H1 (cell line): ENCODE measurements around the gene PHACTR1. TPM values are rescaled to one million over a fixed set of nuclear protein-coding genes. Genes with fewer than 3 reads are reported as not detected.

Source experiments
- CTCF ChIA-PET: fragments of 300-600 bp; sonication (Branson Sonifier 250); formaldehyde crosslinking; loops from one replicate; lab custom pipeline; 2021; ENCODE audit not compliant: partially characterized antibody; lab: Charles Lee
- POLR2A ChIA-PET: fragments of 300-600 bp; sonication (Branson Sonifier 250); formaldehyde crosslinking; loops from one replicate; lab custom pipeline; 2021; ENCODE audit warnings: inconsistent platforms; ENCODE audit not compliant: partially characterized antibody; lab: Charles Lee
- DNase-seq, 2 experiments: peaks; one replicate each; pipeline versions ENCODE4 v3.0.0 to v3.0.0-alpha.2; 2010 to 2022; ENCODE audit warnings: low spot score in 2 of 2, low read depth in 1 of 2, mixed read lengths in 1 of 2
- FAIRE-seq: peaks from 2 replicates; lab custom pipeline; 2011; peaks lifted over from hg19 to GRCh38; lab: Jason Lieb, UNC
- H2AFZ ChIP-seq: 2 replicates; pipeline ENCODE4 v1.8.1; 2012; ENCODE audit warnings: low read length, inconsistent platforms
- H2AK5ac ChIP-seq: 2 replicates; pipeline ENCODE4 v1.6.1; 2013; ENCODE audit warnings: low read depth, low read length
- H2BK120ac ChIP-seq: replicated peaks from 2 replicates; pipeline ENCODE3; 2013; ENCODE audit warnings: low read depth, low read length, inconsistent platforms
- H2BK12ac ChIP-seq: 2 replicates; pipeline ENCODE4 v1.6.1; 2013; ENCODE audit warnings: low read depth, low read length
- H2BK15ac ChIP-seq: 2 replicates; pipeline ENCODE4 v1.6.1; 2013; ENCODE audit warnings: low read length
- H2BK20ac ChIP-seq: 2 replicates; pipeline ENCODE4 v1.6.1; 2013; ENCODE audit warnings: low read length
- H2BK5ac ChIP-seq: 2 replicates; pipeline ENCODE4 v1.6.1; 2013; ENCODE audit warnings: low read depth, low read length
- H3K14ac ChIP-seq: 2 replicates; pipeline ENCODE4 v1.6.1; 2013; ENCODE audit warnings: inconsistent platforms; ENCODE audit not compliant: insufficient read length
- H3K18ac ChIP-seq: 2 replicates; pipeline ENCODE4 v1.6.1; 2013; ENCODE audit warnings: low read length; ENCODE audit errors: extremely low read depth
- H3K23ac ChIP-seq: 2 replicates; pipeline ENCODE4 v1.6.1; 2013; ENCODE audit warnings: inconsistent platforms; ENCODE audit not compliant: insufficient read length
- H3K23me2 ChIP-seq: 2 replicates; pipeline ENCODE4 v1.6.1; 2013; ENCODE audit warnings: low read depth, low read length
- H3K27ac ChIP-seq: 2 replicates; pipeline ENCODE4 v1.6.1; 2011; ENCODE audit warnings: low read depth, low read length, inconsistent platforms
- H3K27me3 ChIP-seq, 4 experiments: replicated peaks in 1 of 4; 1 replicate in 1 of 4; 2 replicates in 3 of 4; pipeline versions ENCODE4 v1.6.1 to v1.8.1; 2011 to 2013; ENCODE audit warnings: low read length in 3 of 4, mild to moderate bottlenecking in 3 of 4, inconsistent platforms in 2 of 4, mixed read lengths in 2 of 4, moderate library complexity in 1 of 4; ENCODE audit not compliant: control insufficient read depth in 3 of 4, insufficient read depth in 3 of 4; ENCODE audit errors: extremely low read depth in 1 of 4
- H3K36me3 ChIP-seq, 4 experiments: 2 replicates each; pipeline versions ENCODE4 v1.6.1 to v1.8.1; 2011 to 2013; ENCODE audit warnings: mild to moderate bottlenecking in 4 of 4, low read length in 3 of 4, moderate library complexity in 2 of 4, control low read depth in 1 of 4, inconsistent platforms in 1 of 4; ENCODE audit not compliant: insufficient read depth in 4 of 4, control insufficient read depth in 2 of 4
- H3K4ac ChIP-seq: replicated peaks from 2 replicates; pipeline ENCODE3; 2013; ENCODE audit warnings: low read length, low read depth, mixed read lengths, inconsistent platforms; ENCODE audit not compliant: insufficient read length
- H3K4me1 ChIP-seq, 4 experiments: replicated peaks in 1 of 4; 1 replicate in 1 of 4; 2 replicates in 3 of 4; pipeline versions ENCODE4 v1.6.1 to v1.8.1; 2011 to 2013; ENCODE audit warnings: low read length in 3 of 4, inconsistent platforms in 2 of 4, mixed read lengths in 1 of 4; ENCODE audit not compliant: insufficient read depth in 4 of 4, control insufficient read depth in 3 of 4
- H3K4me2 ChIP-seq, 2 experiments: 2 replicates each; pipeline versions ENCODE4 v1.6.1 to v1.8.1; 2011 to 2013; ENCODE audit warnings: low read depth in 2 of 2, low read length in 2 of 2, control low read depth in 1 of 2, inconsistent platforms in 1 of 2, mild to moderate bottlenecking in 1 of 2; ENCODE audit not compliant: insufficient read depth in 1 of 2
- H3K4me3 ChIP-seq, 4 experiments: fragments of 200-600, 300-600 bp in 1 of 4; sonication (generic), shearing (Covaris generic), sonication (Bioruptor Twin) in 1 of 4; 2 replicates each; pipeline versions ENCODE4 v1.5.1 to v1.8.1; 2011 to 2016; ENCODE audit warnings: low read length in 4 of 4, low read depth in 3 of 4, control low read depth in 2 of 4, inconsistent platforms in 2 of 4, mild to moderate bottlenecking in 2 of 4, mixed read lengths in 1 of 4, moderate library complexity in 1 of 4; ENCODE audit not compliant: insufficient read depth in 2 of 4; ENCODE audit errors: extremely low read depth in 1 of 4
- H3K56ac ChIP-seq: replicated peaks from 2 replicates; pipeline ENCODE3; 2013; ENCODE audit warnings: low read depth, mild to moderate bottlenecking, mixed read lengths, low read length, inconsistent platforms; ENCODE audit not compliant: insufficient read length
- H3K79me1 ChIP-seq: 2 replicates; pipeline ENCODE4 v1.6.1; 2013; ENCODE audit warnings: low read depth, low read length, control low read depth
- H3K79me2 ChIP-seq, 2 experiments: 2 replicates each; pipeline versions ENCODE4 v1.6.1 to v1.8.1; 2012 to 2013; ENCODE audit warnings: low read length in 2 of 2, mild to moderate bottlenecking in 2 of 2, inconsistent platforms in 1 of 2; ENCODE audit not compliant: insufficient read depth in 2 of 2, control insufficient read depth in 1 of 2
- H3K9ac ChIP-seq, 4 experiments: replicated peaks in 1 of 4; 1 replicate in 1 of 4; 2 replicates in 3 of 4; pipeline versions ENCODE4 v1.6.1 to v1.8.1; 2011 to 2013; ENCODE audit warnings: low read depth in 3 of 4, low read length in 3 of 4, control low read depth in 2 of 4, mild to moderate bottlenecking in 2 of 4, moderate library complexity in 2 of 4, inconsistent platforms in 1 of 4; ENCODE audit errors: extremely low read depth in 1 of 4
- H3K9me3 ChIP-seq, 2 experiments: 2 replicates each; pipeline versions ENCODE4 v1.6.1 to v1.8.1; 2012 to 2013; ENCODE audit warnings: mild to moderate bottlenecking in 2 of 2, moderate library complexity in 2 of 2, control low read depth in 1 of 2, inconsistent platforms in 1 of 2, low read depth in 1 of 2, low read length in 1 of 2, mixed read lengths in 1 of 2; ENCODE audit not compliant: insufficient read depth in 2 of 2
- H4K20me1 ChIP-seq, 2 experiments: replicated peaks in 1 of 2; 2 replicates each; pipeline versions ENCODE3 to v1.8.1; 2011 to 2013; ENCODE audit warnings: inconsistent platforms in 2 of 2, low read length in 2 of 2, mild to moderate bottlenecking in 1 of 2; ENCODE audit not compliant: insufficient read depth in 2 of 2, control insufficient read depth in 1 of 2
- H4K5ac ChIP-seq: 2 replicates; pipeline ENCODE4 v1.6.1; 2013; ENCODE audit warnings: low read length, low read depth, mixed read lengths, inconsistent platforms; ENCODE audit not compliant: insufficient read length
- H4K8ac ChIP-seq: 2 replicates; pipeline ENCODE4 v1.8.0; 2013; ENCODE audit warnings: mild to moderate bottlenecking, moderate library complexity, low read length, inconsistent platforms; ENCODE audit not compliant: insufficient read depth; ENCODE audit errors: extremely low read depth
- H4K91ac ChIP-seq: replicated peaks from 2 replicates; pipeline ENCODE3; 2013; ENCODE audit warnings: low read length, mixed read lengths, inconsistent platforms; ENCODE audit not compliant: insufficient read length
- BRCA1 ChIP-seq: IDR thresholded peaks from 2 replicates; pipeline ENCODE4 v1.6.1; 2012; ENCODE audit warnings: low read depth, low read length, improper control_type of control experiment
- CTBP2 ChIP-seq: IDR thresholded peaks from 2 replicates; pipeline ENCODE4 v1.7.0; 2011; ENCODE audit warnings: borderline replicate concordance, mild to moderate bottlenecking, moderate library complexity, mixed read lengths, low read length; ENCODE audit not compliant: insufficient read depth, insufficient read length
- EGR1 ChIP-seq: IDR thresholded peaks from 2 replicates; pipeline ENCODE4 v1.6.1; 2011; ENCODE audit warnings: low read depth, low read length, borderline replicate concordance
- EP300 ChIP-seq, 2 experiments: IDR thresholded peaks; 1 replicate in 1 of 2; 2 replicates in 1 of 2; pipeline ENCODE4 v1.6.1; 2011 to 2012; ENCODE audit warnings: low read depth in 2 of 2, low read length in 2 of 2, mild to moderate bottlenecking in 2 of 2, borderline replicate concordance in 1 of 2, inconsistent platforms in 1 of 2, moderate library complexity in 1 of 2
- SIRT6 ChIP-seq: IDR thresholded peaks from one replicate; pipeline ENCODE4 v1.7.1; 2012; ENCODE audit warnings: low read length, inconsistent platforms
- SRF ChIP-seq: IDR thresholded peaks from 2 replicates; pipeline ENCODE4 v1.6.1; 2011; ENCODE audit warnings: mild to moderate bottlenecking, low read depth, low read length, moderate library complexity
- TAF7 ChIP-seq: optimal IDR thresholded peaks from 2 replicates; pipeline ENCODE3; 2011; ENCODE audit warnings: low read depth, mild to moderate bottlenecking, inconsistent platforms, low read length, moderate library complexity, borderline replicate concordance
- WGBS, 2 experiments: shearing (Covaris generic) in 1 of 2; methylation state at CpG; one replicate each; pipeline versions ENCODE4 v1.1.6 to v1.1.7; 2013 to 2015; ENCODE audit warnings: low lambda C conversion rate in 2 of 2, mixed read lengths in 2 of 2, inconsistent platforms in 1 of 2, low coverage in 1 of 2, missing lambda C conversion rate in 1 of 2; ENCODE audit not compliant: insufficient replicate concordance in 2 of 2, insufficient coverage in 1 of 2, insufficient read length in 1 of 2; ENCODE audit errors: extremely low coverage in 1 of 2, missing lambda C conversion rate in 1 of 2; 5-methylcytosine and 5-hydroxymethylcytosine counted together
- polyA plus RNA-seq, 7 experiments: library from polyadenylated mRNA; depleted of rRNA in 3 of 7; stranded (reverse) in 5 of 7; unstranded in 2 of 7; fragments of >200 nt in 5 of 7; fragments of 200-250 nt in 2 of 7; gene quantifications; 1 replicate in 5 of 7; 2 replicates in 1 of 7; 4 replicates in 1 of 7; pipeline versions ENCODE4 v1.2.1 to v1.2.3, GENCODE V29; 2011 to 2013; ENCODE audit warnings: missing spikeins in 2 of 7, mixed read lengths in 2 of 7
- total RNA-seq: library from RNA; stranded (reverse); fragmentation: NEBNext Ultra II Directional; extraction: Animal tissue kit (Norgen Biotek cat#: 25700); gene quantifications from 2 replicates; pipeline ENCODE4 v1.2.1, GENCODE V29; 2021

PHACTR1 gene
- total and polyA plus RNA-seq, 2 of the 8 experiments (the other 6 are each of a cell fraction or from before 2014, with no cell fraction given) = 3.9 to 17.1 TPM

GRCh38 chr6:13328875-13329183 is 612.3 kb downstream of the PHACTR1 start:
- Histone ChIP-seq H3K9ac (peak overlapping the region; percentile 82 to 88 (median 86)), H3K14ac (no peak overlapping the region), H2BK20ac (no peak overlapping the region), H3K79me1 (no peaks in the 10 kb centered on the region), H4K8ac (no peak overlapping the region; the same call in 1 of the 2 replicates), H4K91ac (no peak overlapping the region), H3K4ac (no peak overlapping the region), H3K36me3 (peaks cover 0 to 22% (median 16%) of the 10 kb centered on the region in 4 experiments; a peak in 7 of 8 replicates), H3K18ac (no peak overlapping the region; the same call in 1 of the 2 replicates), H3K23me2 (peaks cover 10% of the 10 kb centered on the region), H3K9me3 (no peaks in the 10 kb centered on the region), H3K56ac (no peak overlapping the region), H4K20me1 (no peaks in the 10 kb centered on the region), H3K4me2 (peak overlapping the region; percentile 76 to 89), H3K4me3 (peak overlapping the region; percentile 73 to 92 (median 90)), H3K23ac (no peak overlapping the region), H3K27me3 (no peaks in the 10 kb centered on the region), H2BK5ac (peak overlapping the region; percentile 84; the same call in 1 of the 2 replicates), H2AFZ (peak overlapping the region; percentile 91), H2BK120ac (no peak overlapping the region), H3K4me1 (no peaks in the 10 kb centered on the region; a peak in 1 of 7 replicates), H3K27ac (peak overlapping the region; percentile 82), H3K79me2 (peaks cover 0 to 22% of the 10 kb centered on the region in 2 experiments; a peak in 3 of 4 replicates), H4K5ac (no peak overlapping the region), H2AK5ac (no peak overlapping the region), H2BK12ac (no peak overlapping the region), H2BK15ac (no peak overlapping the region)
- ChIA-PET POLR2A (interaction anchor here (1.0 to 2.8 kb wide), 7 partner anchors 24 to 307 kb away, joined by 3 to 22 read pairs (median 4); partner anchors contain the start of genes GFOD1, NOL7 and SIRT5), CTCF (interaction anchor here (1.0 to 1.8 kb wide), 3 partner anchors 8 to 417 kb away, joined by 3 to 9 read pairs (median 4); partner anchors contain the start of gene SIRT5)
- TF ChIP-seq CTBP2 (no peak), TAF7 (no peak), SIRT6 (no peak), EP300 (IDR thresholded peaks at IDR 0.05; ENCODE audit: borderline replicate concordance in 1 of 2, low read depth in 2 of 2, low read length in 2 of 2) (no peak), SRF (no peak), BRCA1 (no peak), EGR1 (no peak)
- FAIRE-seq (no peak), DNase-seq (no peak)
- 0% methylated on average over 2 of the region's 2 CpGs; no CpG with 5 or more reads in 1 of the 2 experiments for WGBS, 2 experiments
